ENCODE results near the gene TMOD1. TPM values are rescaled to one million over a fixed set of nuclear protein-coding genes. Genes with fewer than 3 reads are reported as not detected.

The TMOD1 gene
- polyA plus RNA-seq, 1 of the 3 experiments (the other 2 are of a cell fraction): 0.54 TPM

DNA sequence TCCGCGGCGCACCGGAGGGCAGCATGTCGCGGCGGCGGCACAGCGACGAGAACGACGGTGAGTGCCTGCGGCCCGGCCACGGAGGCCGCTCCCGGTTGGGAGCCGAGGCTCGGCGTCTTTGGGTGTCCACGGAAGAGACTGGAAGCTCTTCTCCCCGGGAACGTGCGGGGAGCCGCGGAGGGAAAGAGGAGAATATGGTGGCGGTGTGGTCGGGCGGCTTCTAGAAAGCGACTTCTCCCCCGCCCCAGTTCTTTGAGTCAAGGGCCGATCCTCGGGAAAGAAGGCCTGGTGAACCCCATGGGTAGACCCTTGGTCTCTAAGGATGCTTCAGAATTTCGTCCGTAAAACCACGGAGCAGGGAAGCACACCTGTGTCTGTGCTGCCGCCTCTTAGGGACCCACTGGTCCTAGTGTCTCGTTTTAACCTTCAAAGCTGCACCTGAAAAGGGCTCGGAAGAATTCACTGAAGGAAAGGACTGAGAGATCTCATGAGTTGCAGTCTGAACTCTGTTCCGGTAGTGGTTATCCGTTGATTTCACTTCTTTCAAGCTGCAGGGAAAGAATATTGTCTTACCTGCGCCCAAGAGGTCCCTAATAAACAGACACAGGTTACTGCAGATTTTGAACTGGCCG, 132.5 kb downstream of the TMOD1 start:
- H3K36me3 ChIP-seq (replicated peaks in 1 of 2; ENCODE audit: control insufficient read depth in 1 of 2, insufficient read depth in 2 of 2, low read length in 1 of 2): peaks cover 5 to 16% of the 10 kb centered on the region in 2 experiments
- H3F3A ChIP-seq (replicated peaks; ENCODE audit: insufficient read depth): peaks cover 20% of the 10 kb centered on the region
- peaks cover 20 to 23% of the 10 kb centered on the region in 2 experiments; a peak in 3 of 4 replicates for H3K4me1 ChIP-seq (ENCODE audit: control insufficient read depth in 1 of 2, insufficient read depth in 2 of 2, low read depth in 1 of 2, low read length in 1 of 2)
- peaks cover 81% of the 10 kb centered on the region for H3K79me2 ChIP-seq (ENCODE audit: insufficient read depth)
- WGBS (ENCODE audit: low lambda C conversion rate): 0% methylated on average over 30 of the region's 43 CpGs
- peak overlapping the region; percentile 29; the same call in 1 of the 2 replicates for H2AFZ ChIP-seq (ENCODE audit: low read depth)
- H3K9me3 ChIP-seq: no peaks in the 10 kb centered on the region
- peak overlapping the region; percentile 95 for H3K4me2 ChIP-seq
- H3K9ac ChIP-seq: peak overlapping the region; percentile 98
- H3K27me3 ChIP-seq (ENCODE audit: insufficient read depth): no peaks in the 10 kb centered on the region
- DNase-seq: no peak
- ChIA-PET POLR2A (interaction anchor here (0.6 to 1.9 kb wide), 12 partner anchors 9 to 622 kb away, joined by 3 to 10 read pairs (median 6); partner anchors contain the start of genes ANP32B, TBC1D2, TMOD1 and TRMO), CTCF (interaction anchor here (0.8 to 6.6 kb wide), 7 partner anchors 9 to 165 kb away, joined by 3 to 41 read pairs (median 7); partner anchors contain the start of gene TMOD1)
- H3K4me3 ChIP-seq (ENCODE audit: low read depth in 2 of 2, low read length in 1 of 2): peak overlapping the region; percentile 92 to 99
- TF ChIP-seq, protein P1, sequence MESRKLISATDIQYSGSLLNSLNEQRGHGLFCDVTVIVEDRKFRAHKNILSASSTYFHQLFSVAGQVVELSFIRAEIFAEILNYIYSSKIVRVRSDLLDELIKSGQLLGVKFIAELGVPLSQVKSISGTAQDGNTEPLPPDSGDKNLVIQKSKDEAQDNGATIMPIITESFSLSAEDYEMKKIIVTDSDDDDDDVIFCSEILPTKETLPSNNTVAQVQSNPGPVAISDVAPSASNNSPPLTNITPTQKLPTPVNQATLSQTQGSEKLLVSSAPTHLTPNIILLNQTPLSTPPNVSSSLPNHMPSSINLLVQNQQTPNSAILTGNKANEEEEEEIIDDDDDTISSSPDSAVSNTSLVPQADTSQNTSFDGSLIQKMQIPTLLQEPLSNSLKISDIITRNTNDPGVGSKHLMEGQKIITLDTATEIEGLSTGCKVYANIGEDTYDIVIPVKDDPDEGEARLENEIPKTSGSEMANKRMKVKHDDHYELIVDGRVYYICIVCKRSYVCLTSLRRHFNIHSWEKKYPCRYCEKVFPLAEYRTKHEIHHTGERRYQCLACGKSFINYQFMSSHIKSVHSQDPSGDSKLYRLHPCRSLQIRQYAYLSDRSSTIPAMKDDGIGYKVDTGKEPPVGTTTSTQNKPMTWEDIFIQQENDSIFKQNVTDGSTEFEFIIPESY (IDR thresholded peaks at IDR 0.05; ENCODE audit: borderline replicate concordance, low read depth): no peak
- TF ChIP-seq NRF1 (IDR thresholded peaks at IDR 0.05; ENCODE audit: low read depth, low read length) (no peak), ELF1 (IDR thresholded peaks at IDR 0.05) (no peak), SIN3A (IDR thresholded peaks at IDR 0.05; ENCODE audit: borderline replicate concordance, low read depth, low read length) (no peak), TEAD4 (IDR thresholded peaks at IDR 0.05; ENCODE audit: borderline replicate concordance, insufficient read depth) (no peak), MEF2A (IDR thresholded peaks at IDR 0.05; ENCODE audit: borderline replicate concordance, low read depth) (no peak)
- peak overlapping the region; percentile 99 to 100 for H3K27ac ChIP-seq (ENCODE audit: low read depth in 2 of 2, low read length in 1 of 2)
- H3K9me2 ChIP-seq: no peaks in the 10 kb centered on the region
- peaks cover 21% of the 10 kb centered on the region for H4K20me1 ChIP-seq (ENCODE audit: insufficient read depth)

GRCh38 chr9:97635026-97635425, 133.6 kb downstream of the TMOD1 start:
- peaks cover 5 to 24% of the 10 kb centered on the region in 2 experiments for H3K36me3 ChIP-seq (replicated peaks in 1 of 2; ENCODE audit: control insufficient read depth in 1 of 2, insufficient read depth in 2 of 2, low read length in 1 of 2)
- POLR2A ChIA-PET: no interaction called here
- peaks cover 20 to 23% of the 10 kb centered on the region in 2 experiments; a peak in 3 of 4 replicates for H3K4me1 ChIP-seq (ENCODE audit: control insufficient read depth in 1 of 2, insufficient read depth in 2 of 2, low read depth in 1 of 2, low read length in 1 of 2)
- H3K27me3 ChIP-seq (ENCODE audit: insufficient read depth): no peaks in the 10 kb centered on the region
- CTCF ChIA-PET: interaction anchor here (1.0 to 2.6 kb wide), 2 partner anchors 36 to 134 kb away, joined by 3 to 7 read pairs; partner anchors contain the start of gene TMOD1
- 47% methylated on average over 7 of the region's 7 CpGs for WGBS (ENCODE audit: low lambda C conversion rate)
- peak overlapping the region; percentile 11 to 99; a peak in 2 of 4 replicates for H3K27ac ChIP-seq (ENCODE audit: low read depth in 2 of 2, low read length in 1 of 2)
- H3K4me2 ChIP-seq: peak overlapping the region; percentile 95
- DNase-seq: no peak
- H3K9ac ChIP-seq: peak overlapping the region; percentile 98; the same call in 1 of the 2 replicates
- H3K4me3 ChIP-seq (ENCODE audit: low read depth in 2 of 2, low read length in 1 of 2): peak overlapping the region; percentile 92 to 99
- no peaks in the 10 kb centered on the region for H3K9me2 ChIP-seq
- no peaks in the 10 kb centered on the region for H3K9me3 ChIP-seq
- H2AFZ ChIP-seq (ENCODE audit: low read depth): no peak overlapping the region
- peaks cover 32% of the 10 kb centered on the region for H4K20me1 ChIP-seq (ENCODE audit: insufficient read depth)
- peaks cover 83% of the 10 kb centered on the region for H3K79me2 ChIP-seq (ENCODE audit: insufficient read depth)
- peaks cover 20% of the 10 kb centered on the region for H3F3A ChIP-seq (replicated peaks; ENCODE audit: insufficient read depth)
- TF ChIP-seq EP300 (IDR thresholded peaks at IDR 0.05; ENCODE audit: borderline replicate concordance in 1 of 2, low read depth in 1 of 2, low read length in 1 of 2): no peak
- TF ChIP-seq, protein P2, sequence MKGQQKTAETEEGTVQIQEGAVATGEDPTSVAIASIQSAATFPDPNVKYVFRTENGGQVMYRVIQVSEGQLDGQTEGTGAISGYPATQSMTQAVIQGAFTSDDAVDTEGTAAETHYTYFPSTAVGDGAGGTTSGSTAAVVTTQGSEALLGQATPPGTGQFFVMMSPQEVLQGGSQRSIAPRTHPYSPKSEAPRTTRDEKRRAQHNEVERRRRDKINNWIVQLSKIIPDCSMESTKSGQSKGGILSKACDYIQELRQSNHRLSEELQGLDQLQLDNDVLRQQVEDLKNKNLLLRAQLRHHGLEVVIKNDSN (IDR thresholded peaks at IDR 0.05; ENCODE audit: borderline replicate concordance, low read depth): no peak
- TF ChIP-seq FOXM1 (IDR thresholded peaks at IDR 0.05; ENCODE audit: low read depth): no peak
- no peak for TF ChIP-seq TAF1 (IDR thresholded peaks at IDR 0.05; ENCODE audit: borderline replicate concordance, low read depth, low read length)
- no peak for TF ChIP-seq SMC3 (IDR thresholded peaks at IDR 0.05; ENCODE audit: low read depth, low read length)
- TF ChIP-seq CHD2 (IDR thresholded peaks at IDR 0.05; ENCODE audit: low read length, partially characterized antibody): no peak
- no peak for TF ChIP-seq TEAD4 (IDR thresholded peaks at IDR 0.05; ENCODE audit: borderline replicate concordance, insufficient read depth)
- no peak for TF ChIP-seq IRF3 (IDR thresholded peaks at IDR 0.05; ENCODE audit: low read depth, low read length)
- no peak for TF ChIP-seq GABPA (IDR thresholded peaks at IDR 0.05; ENCODE audit: low read depth)
- TF ChIP-seq REST (IDR thresholded peaks at IDR 0.05; ENCODE audit: low read depth, low read length): no peak
- no peak for TF ChIP-seq NFIC (IDR thresholded peaks at IDR 0.05; ENCODE audit: borderline replicate concordance)
- TF ChIP-seq MEF2A (IDR thresholded peaks at IDR 0.05; ENCODE audit: borderline replicate concordance, low read depth): no peak
- no peak for TF ChIP-seq RFX5 (IDR thresholded peaks at IDR 0.05; ENCODE audit: low read length)
- TF ChIP-seq ELF1 (IDR thresholded peaks at IDR 0.05): no peak
